OCI-LY1 (cell line): ENCODE data around the gene DCTN3.

Source experiments
- H2AFZ ChIP-seq: fragments of 200-600 bp; sonication (generic), shearing (Covaris generic); 2 replicates; pipeline ENCODE4 v1.6.0; 2014; ENCODE audit warnings: antibody characterized with exemption, mild to moderate bottlenecking, low read length
- H3F3A ChIP-seq: fragments of 200-600 bp; sonication (generic), shearing (Covaris generic); 2 replicates; pipeline ENCODE4 v1.6.0; 2014; ENCODE audit warnings: mild to moderate bottlenecking, antibody characterized with exemption, low read length, moderate library complexity; ENCODE audit not compliant: insufficient read depth
- H3K27ac ChIP-seq: fragments of 200-600 bp; sonication (generic); 2 replicates; pipeline ENCODE4 v1.5.1; 2014; ENCODE audit warnings: low read length, mixed run types, mild to moderate bottlenecking, low read depth; ENCODE audit not compliant: poor library complexity, severe bottlenecking
- H3K27me3 ChIP-seq: fragments of 200-600 bp; sonication (generic); 2 replicates; pipeline ENCODE4 v1.6.0; 2014; ENCODE audit warnings: antibody characterized with exemption, mild to moderate bottlenecking, low read length, moderate library complexity; ENCODE audit not compliant: insufficient read depth
- H3K36me3 ChIP-seq: fragments of 200-600 bp; sonication (generic); 2 replicates; pipeline ENCODE4 v1.6.1; 2014; ENCODE audit warnings: mild to moderate bottlenecking, antibody characterized with exemption, low read length, moderate library complexity, mixed read lengths; ENCODE audit not compliant: insufficient read depth
- H3K4me1 ChIP-seq: fragments of 200-600 bp; sonication (generic); 2 replicates; pipeline ENCODE4 v1.5.1; 2014; ENCODE audit warnings: mild to moderate bottlenecking, low read length, moderate library complexity; ENCODE audit not compliant: insufficient read depth, severe bottlenecking
- H3K4me2 ChIP-seq: fragments of 200-600 bp; sonication (generic), shearing (Covaris generic); 2 replicates; pipeline ENCODE4 v1.6.1; 2014; ENCODE audit warnings: low read length
- H3K4me3 ChIP-seq: fragments of 200-600 bp; sonication (generic); 2 replicates; pipeline ENCODE4 v1.5.1; 2014; ENCODE audit warnings: low read length, low read depth, mild to moderate bottlenecking, mixed read lengths; ENCODE audit not compliant: poor library complexity, severe bottlenecking
- H3K79me2 ChIP-seq: fragments of 200-600 bp; shearing (Covaris generic); 2 replicates; pipeline ENCODE4 v1.6.1; 2016; ENCODE audit warnings: mixed run types, low read length, mixed read lengths; ENCODE audit not compliant: insufficient read depth
- H3K9ac ChIP-seq: fragments of 200-600 bp; sonication (generic), shearing (Covaris generic); 2 replicates; pipeline ENCODE4 v1.6.1; 2014; ENCODE audit warnings: mild to moderate bottlenecking, low read length, mixed read lengths
- H3K9me2 ChIP-seq: fragments of 200-600 bp; sonication (generic), shearing (Covaris generic); 2 replicates; pipeline ENCODE4 v1.6.1; 2014; ENCODE audit warnings: low read depth, mild to moderate bottlenecking, low read length, mixed read lengths
- H3K9me3 ChIP-seq: fragments of 200-600 bp; shearing (Covaris generic); 2 replicates; pipeline ENCODE4 v1.6.1; 2014; ENCODE audit warnings: low read length, mixed read lengths
- H4K20me1 ChIP-seq: fragments of 200-600 bp; sonication (generic), shearing (Covaris generic); 2 replicates; pipeline ENCODE4 v1.6.0; 2016; ENCODE audit warnings: mild to moderate bottlenecking, low read length; ENCODE audit not compliant: insufficient read depth
- EZH2 ChIP-seq: fragments of 200-600 bp; sonication (generic), shearing (Covaris generic); IDR thresholded peaks from 2 replicates; pipeline ENCODE4 v1.8.0; 2017; ENCODE audit warnings: borderline replicate concordance, mixed run types, mild to moderate bottlenecking, antibody characterized with exemption, low read length, moderate library complexity, mixed read lengths
- TF ChIP-seq, protein P1 (sequence below): fragments of 200-600 bp; sonication (generic), shearing (Covaris generic); IDR thresholded peaks from 2 replicates; pipeline ENCODE4 v1.5.1; 2017; ENCODE audit warnings: mild to moderate bottlenecking, antibody characterized with exemption, low read length, moderate library complexity, mixed read lengths

The DCTN3 gene

DNA sequence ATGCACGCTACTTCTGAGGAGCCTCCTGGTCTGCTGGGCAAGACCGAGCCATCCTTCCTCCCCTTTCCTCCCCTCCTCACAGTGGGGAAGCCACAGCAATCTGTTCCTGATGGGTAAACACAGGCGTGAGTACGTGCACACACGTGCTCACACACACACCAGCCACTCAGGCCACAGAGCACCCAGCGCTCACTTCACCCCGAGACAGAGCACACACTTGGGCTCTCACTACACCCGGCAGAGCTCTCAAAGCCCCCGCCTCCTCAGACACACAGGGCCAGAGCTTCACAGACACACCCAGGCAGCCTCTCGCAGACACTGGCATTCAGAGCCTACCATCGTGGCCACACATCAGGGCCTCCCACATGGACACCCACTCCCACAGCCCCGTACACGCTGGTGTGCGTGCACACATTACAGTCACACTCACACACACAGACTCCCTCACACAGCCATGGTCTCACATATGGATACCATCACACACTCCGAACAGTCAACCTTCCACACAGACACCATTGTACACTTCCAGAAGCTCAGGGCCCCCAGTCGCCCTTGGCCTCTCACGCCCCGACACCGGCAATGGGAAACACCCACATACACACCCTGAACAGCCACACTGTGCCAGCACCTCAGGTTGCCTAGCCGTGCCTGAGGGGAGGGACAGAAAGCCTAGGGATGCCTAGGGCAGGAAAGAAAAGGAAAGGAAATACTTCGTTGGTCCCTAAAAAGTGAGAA is 44.3 kb downstream of the DCTN3 start:
- Histone ChIP-seq H3K9me3 (no peaks in the 10 kb centered on the region), H3K27ac (no peak overlapping the region), H3K9me2 (no peaks in the 10 kb centered on the region), H3K4me1 (no peaks in the 10 kb centered on the region), H3K36me3 (no peaks in the 10 kb centered on the region), H3K9ac (no peak overlapping the region), H3K79me2 (no peaks in the 10 kb centered on the region), H3K4me3 (no peak overlapping the region), H3F3A (no peaks in the 10 kb centered on the region), H3K27me3 (peaks cover 16% of the 10 kb centered on the region), H2AFZ (no peak overlapping the region), H3K4me2 (no peak overlapping the region), H4K20me1 (no peaks in the 10 kb centered on the region)
- no peak for TF ChIP-seq EZH2
- TF ChIP-seq, protein P1, sequence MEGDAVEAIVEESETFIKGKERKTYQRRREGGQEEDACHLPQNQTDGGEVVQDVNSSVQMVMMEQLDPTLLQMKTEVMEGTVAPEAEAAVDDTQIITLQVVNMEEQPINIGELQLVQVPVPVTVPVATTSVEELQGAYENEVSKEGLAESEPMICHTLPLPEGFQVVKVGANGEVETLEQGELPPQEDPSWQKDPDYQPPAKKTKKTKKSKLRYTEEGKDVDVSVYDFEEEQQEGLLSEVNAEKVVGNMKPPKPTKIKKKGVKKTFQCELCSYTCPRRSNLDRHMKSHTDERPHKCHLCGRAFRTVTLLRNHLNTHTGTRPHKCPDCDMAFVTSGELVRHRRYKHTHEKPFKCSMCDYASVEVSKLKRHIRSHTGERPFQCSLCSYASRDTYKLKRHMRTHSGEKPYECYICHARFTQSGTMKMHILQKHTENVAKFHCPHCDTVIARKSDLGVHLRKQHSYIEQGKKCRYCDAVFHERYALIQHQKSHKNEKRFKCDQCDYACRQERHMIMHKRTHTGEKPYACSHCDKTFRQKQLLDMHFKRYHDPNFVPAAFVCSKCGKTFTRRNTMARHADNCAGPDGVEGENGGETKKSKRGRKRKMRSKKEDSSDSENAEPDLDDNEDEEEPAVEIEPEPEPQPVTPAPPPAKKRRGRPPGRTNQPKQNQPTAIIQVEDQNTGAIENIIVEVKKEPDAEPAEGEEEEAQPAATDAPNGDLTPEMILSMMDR = no peak

DNA sequence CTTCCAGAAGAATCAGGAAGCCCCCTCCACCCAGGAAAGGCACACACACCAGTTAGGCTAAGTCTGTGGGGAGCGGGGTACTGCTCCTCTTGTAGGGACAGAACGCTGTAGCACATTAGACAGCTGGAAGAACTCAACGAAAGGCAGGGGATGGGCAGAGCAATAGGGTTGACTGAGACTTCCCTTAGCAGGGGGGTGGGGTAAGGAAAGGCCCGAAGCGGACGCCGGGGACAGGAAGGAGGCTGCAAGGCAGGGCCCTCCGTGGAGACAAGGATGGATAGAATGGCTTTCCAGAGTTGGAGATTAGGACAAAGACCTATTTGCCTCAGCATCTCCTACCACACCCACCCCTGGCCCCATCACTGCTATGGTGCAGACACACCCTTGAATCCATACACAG is 45.1 kb downstream of the DCTN3 start:
- Histone ChIP-seq H3K4me1 (no peaks in the 10 kb centered on the region), H4K20me1 (no peaks in the 10 kb centered on the region), H3K36me3 (no peaks in the 10 kb centered on the region), H3K27ac (no peak overlapping the region), H2AFZ (no peak overlapping the region), H3K79me2 (no peaks in the 10 kb centered on the region), H3K9me3 (no peaks in the 10 kb centered on the region), H3K9me2 (no peaks in the 10 kb centered on the region), H3K27me3 (peaks cover 16% of the 10 kb centered on the region), H3K9ac (no peak overlapping the region), H3K4me2 (no peak overlapping the region), H3F3A (no peaks in the 10 kb centered on the region), H3K4me3 (no peak overlapping the region)
- TF ChIP-seq, protein P1 = no peak
- no peak for TF ChIP-seq EZH2

- Histone ChIP-seq H3K4me3 (no peak overlapping the region), H3K36me3 (no peaks in the 10 kb centered on the region), H3K4me1 (no peaks in the 10 kb centered on the region), H4K20me1 (no peaks in the 10 kb centered on the region), H3K79me2 (no peaks in the 10 kb centered on the region), H3K9ac (no peak overlapping the region), H2AFZ (no peak overlapping the region), H3K4me2 (no peak overlapping the region), H3K27ac (no peak overlapping the region), H3K9me2 (no peaks in the 10 kb centered on the region), H3K9me3 (no peaks in the 10 kb centered on the region), H3K27me3 (peaks cover 16% of the 10 kb centered on the region), H3F3A (no peaks in the 10 kb centered on the region)
- no peak for TF ChIP-seq EZH2
- TF ChIP-seq, protein P1 = no peak
These were observed 45.7 kb downstream of the DCTN3 start for GRCh38 chr9:34574571-34574970.
